Measurements from ENCODE around the gene TMOD2.

The TMOD2 gene

DNA sequence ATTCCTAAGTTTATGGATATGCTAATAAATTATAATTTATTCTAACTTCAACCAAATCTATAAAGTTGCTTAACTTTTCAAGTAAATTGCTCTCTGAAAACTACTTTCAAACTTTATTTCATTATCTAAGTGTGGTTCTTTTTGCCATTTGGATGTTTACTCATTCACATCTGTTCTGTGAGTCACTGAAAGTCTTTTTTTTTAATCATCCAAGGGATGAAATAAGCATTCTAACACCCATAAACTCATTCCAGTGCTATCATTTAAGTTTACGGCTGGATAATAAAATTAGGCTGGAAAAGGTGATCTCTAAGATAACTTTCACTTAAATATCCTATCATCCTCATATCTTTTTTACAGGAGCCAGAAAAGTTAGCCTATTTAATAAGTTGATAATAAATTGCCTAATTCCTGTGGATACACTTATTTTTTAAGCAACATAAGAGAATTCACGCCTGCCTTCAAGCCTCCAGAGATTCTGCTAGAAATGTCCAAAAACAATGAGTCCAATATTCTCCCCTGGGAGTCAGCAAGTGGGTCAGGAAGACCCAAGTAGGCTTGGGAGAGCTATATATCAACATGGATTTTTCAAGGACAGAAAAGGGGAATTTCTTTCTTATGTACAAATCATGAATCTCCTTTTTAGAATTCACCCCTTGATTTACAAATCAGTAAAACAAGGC, 44.3 kb upstream of the TMOD2 start:
- Histone ChIP-seq H3F3A (ENCODE audit: low read depth) (no peaks in the 10 kb centered on the region), H3K36me3 (ENCODE audit: insufficient read depth, low read length) (no peaks in the 10 kb centered on the region), H3K79me2 (ENCODE audit: insufficient read depth, low read length) (no peaks in the 10 kb centered on the region), H3K9me3 (ENCODE audit: insufficient read depth, low read depth, low read length) (no peaks in the 10 kb centered on the region), H3K4me2 (ENCODE audit: low read depth, low read length, poor library complexity, severe bottlenecking) (no peak overlapping the region), H2AFZ (ENCODE audit: low read length) (no peak overlapping the region), H4K20me1 (ENCODE audit: insufficient read depth, low read length, poor library complexity, severe bottlenecking) (no peaks in the 10 kb centered on the region), H3K4me3 (ENCODE audit: low read length, poor library complexity, severe bottlenecking) (no peak overlapping the region), H3K4me1 (ENCODE audit: insufficient read depth, low read length, poor library complexity, severe bottlenecking) (no peaks in the 10 kb centered on the region), H3K9me2 (replicated peaks; ENCODE audit: low read depth, low read length) (no peaks in the 10 kb centered on the region), H3K27me3 (ENCODE audit: insufficient read depth, low read length, poor library complexity, severe bottlenecking) (no peaks in the 10 kb centered on the region), H3K9ac (ENCODE audit: low read depth, low read length, poor library complexity, severe bottlenecking) (no peak overlapping the region)
- TF ChIP-seq, protein P1, sequence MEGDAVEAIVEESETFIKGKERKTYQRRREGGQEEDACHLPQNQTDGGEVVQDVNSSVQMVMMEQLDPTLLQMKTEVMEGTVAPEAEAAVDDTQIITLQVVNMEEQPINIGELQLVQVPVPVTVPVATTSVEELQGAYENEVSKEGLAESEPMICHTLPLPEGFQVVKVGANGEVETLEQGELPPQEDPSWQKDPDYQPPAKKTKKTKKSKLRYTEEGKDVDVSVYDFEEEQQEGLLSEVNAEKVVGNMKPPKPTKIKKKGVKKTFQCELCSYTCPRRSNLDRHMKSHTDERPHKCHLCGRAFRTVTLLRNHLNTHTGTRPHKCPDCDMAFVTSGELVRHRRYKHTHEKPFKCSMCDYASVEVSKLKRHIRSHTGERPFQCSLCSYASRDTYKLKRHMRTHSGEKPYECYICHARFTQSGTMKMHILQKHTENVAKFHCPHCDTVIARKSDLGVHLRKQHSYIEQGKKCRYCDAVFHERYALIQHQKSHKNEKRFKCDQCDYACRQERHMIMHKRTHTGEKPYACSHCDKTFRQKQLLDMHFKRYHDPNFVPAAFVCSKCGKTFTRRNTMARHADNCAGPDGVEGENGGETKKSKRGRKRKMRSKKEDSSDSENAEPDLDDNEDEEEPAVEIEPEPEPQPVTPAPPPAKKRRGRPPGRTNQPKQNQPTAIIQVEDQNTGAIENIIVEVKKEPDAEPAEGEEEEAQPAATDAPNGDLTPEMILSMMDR (conservative IDR thresholded peaks at IDR 0.05; ENCODE audit: low read length) = no peak
- no peak for TF ChIP-seq EZH2phosphoT487 (IDR thresholded peaks at IDR 0.05; ENCODE audit: borderline replicate concordance)

GRCh38 chr15:51708013-51708412, 43.4 kb upstream of the TMOD2 start:
- TF ChIP-seq, protein P1 (conservative IDR thresholded peaks at IDR 0.05; ENCODE audit: low read length) = no peak
- TF ChIP-seq EZH2phosphoT487 (IDR thresholded peaks at IDR 0.05; ENCODE audit: borderline replicate concordance) = no peak

GRCh38 chr15:51709031-51709430, 42.4 kb upstream of the TMOD2 start:
- H4K20me1 ChIP-seq (ENCODE audit: insufficient read depth, low read length, poor library complexity, severe bottlenecking) = no peaks in the 10 kb centered on the region
- H2AFZ ChIP-seq (ENCODE audit: low read length) = no peak overlapping the region
- H3K9ac ChIP-seq (ENCODE audit: low read depth, low read length, poor library complexity, severe bottlenecking) = no peak overlapping the region
- no peaks in the 10 kb centered on the region for H3K79me2 ChIP-seq (ENCODE audit: insufficient read depth, low read length)
- H3K4me2 ChIP-seq (ENCODE audit: low read depth, low read length, poor library complexity, severe bottlenecking) = no peak overlapping the region
- no peak overlapping the region for H3K4me3 ChIP-seq (ENCODE audit: low read length, poor library complexity, severe bottlenecking)
- H3K9me2 ChIP-seq (replicated peaks; ENCODE audit: low read depth, low read length) = no peaks in the 10 kb centered on the region
- H3K27me3 ChIP-seq (ENCODE audit: insufficient read depth, low read length, poor library complexity, severe bottlenecking) = no peaks in the 10 kb centered on the region
- TF ChIP-seq, protein P1 (conservative IDR thresholded peaks at IDR 0.05; ENCODE audit: low read length) = no peak
- TF ChIP-seq EZH2phosphoT487 (IDR thresholded peaks at IDR 0.05; ENCODE audit: borderline replicate concordance) = no peak
- H3K4me1 ChIP-seq (ENCODE audit: insufficient read depth, low read length, poor library complexity, severe bottlenecking) = no peaks in the 10 kb centered on the region
- no peaks in the 10 kb centered on the region for H3K9me3 ChIP-seq (ENCODE audit: insufficient read depth, low read depth, low read length)
- H3F3A ChIP-seq (ENCODE audit: low read depth) = no peaks in the 10 kb centered on the region
- H3K36me3 ChIP-seq (ENCODE audit: insufficient read depth, low read length) = no peaks in the 10 kb centered on the region

More at GRCh38 chr15:51708013-51708412, 43.4 kb upstream of the TMOD2 start:
- Histone ChIP-seq H3K4me1 (ENCODE audit: insufficient read depth, low read length, poor library complexity, severe bottlenecking) (no peaks in the 10 kb centered on the region), H3K9me3 (ENCODE audit: insufficient read depth, low read depth, low read length) (no peaks in the 10 kb centered on the region), H3K79me2 (ENCODE audit: insufficient read depth, low read length) (no peaks in the 10 kb centered on the region), H2AFZ (ENCODE audit: low read length) (no peak overlapping the region), H4K20me1 (ENCODE audit: insufficient read depth, low read length, poor library complexity, severe bottlenecking) (no peaks in the 10 kb centered on the region), H3K36me3 (ENCODE audit: insufficient read depth, low read length) (no peaks in the 10 kb centered on the region), H3K4me3 (ENCODE audit: low read length, poor library complexity, severe bottlenecking) (no peak overlapping the region), H3F3A (ENCODE audit: low read depth) (no peaks in the 10 kb centered on the region), H3K9me2 (replicated peaks; ENCODE audit: low read depth, low read length) (no peaks in the 10 kb centered on the region), H3K9ac (ENCODE audit: low read depth, low read length, poor library complexity, severe bottlenecking) (no peak overlapping the region), H3K27me3 (ENCODE audit: insufficient read depth, low read length, poor library complexity, severe bottlenecking) (no peaks in the 10 kb centered on the region), H3K4me2 (ENCODE audit: low read depth, low read length, poor library complexity, severe bottlenecking) (no peak overlapping the region)

Data from Loucy (cell line).